Dermis blood vessel endothelial cell (primary cell): ENCODE measurements around the gene ATP11C. TPM values are rescaled to one million over a fixed set of nuclear protein-coding genes. Genes with fewer than 3 reads are reported as not detected.
"Not testable (repeated sequence)": the region's sequence is repeated elsewhere in the genome, so short reads cannot be mapped to it uniquely, and the experiment has no call there.

ENCODE experiments used
- DNase-seq: peaks from one replicate; pipeline ENCODE4 v3.0.0; 2010
- total RNA-seq: library from RNA; depleted of rRNA; stranded (reverse); fragments of >200 nt; gene quantifications from 2 replicates; pipeline ENCODE4 v1.2.3, GENCODE V29; 2014

The ATP11C gene
- 93.1 and 118 TPM in 2 replicates for total RNA-seq

- DNase-seq: peak; percentile 86
Measured at GRCh38 chrX:139932901-139933796, at the start of gene ATP11C. Gene ATP11C (minus strand): TSS chrX:139933053. CDS start chrX:139932042, 1,011 bp downstream.

GRCh38 chrX:139974471-139974870, 41.6 kb upstream of the ATP11C start:
- DNase-seq: no peak

- no peak for DNase-seq
Measured at GRCh38 chrX:139972629-139973624, 40.1 kb upstream of the ATP11C start.

GRCh38 chrX:139972113-139972512, 39.3 kb upstream of the ATP11C start:
- DNase-seq: no peak

- DNase-seq: no peak
Measured at GRCh38 chrX:139971394-139971749, 38.5 kb upstream of the ATP11C start.

- DNase-seq: no peak
Measured at GRCh38 chrX:139969286-139969685, 36.4 kb upstream of the ATP11C start.

GRCh38 chrX:139967750-139968149, 34.9 kb upstream of the ATP11C start:
- no peak for DNase-seq

GRCh38 chrX:139967300-139967699, 34.4 kb upstream of the ATP11C start:
- peak; percentile 17 for DNase-seq

GRCh38 chrX:139966159-139966558, 33.3 kb upstream of the ATP11C start:
- DNase-seq: not testable (repeated sequence)

GRCh38 chrX:139965421-139965820, 32.6 kb upstream of the ATP11C start, which contains the start of gene CXorf66:
Gene CXorf66 (minus strand): TSS chrX:139965521. CDS start chrX:139965496, 25 bp downstream.
- no peak for DNase-seq

GRCh38 chrX:139961091-139961490, 28.2 kb upstream of the ATP11C start:
- not testable (repeated sequence) for DNase-seq

- DNase-seq: no peak
Measured at GRCh38 chrX:139949703-139950102, 16.9 kb upstream of the ATP11C start.

- no peak for DNase-seq
Measured at GRCh38 chrX:139945075-139945474, 12.2 kb upstream of the ATP11C start.

GRCh38 chrX:139936259-139936658, 3.4 kb upstream of the ATP11C start:
- DNase-seq: no peak

GRCh38 chrX:139933904-139934303, 1.1 kb upstream of the ATP11C start:
- DNase-seq: no peak

GRCh38 chrX:139932073-139932900, 566 bp downstream of the ATP11C start:
- peak; percentile 53 for DNase-seq

- no peak for DNase-seq
Measured at GRCh38 chrX:139931646-139932072, 1.2 kb downstream of the ATP11C start.

GRCh38 chrX:139930916-139931645, 1.8 kb downstream of the ATP11C start:
- DNase-seq: peak; percentile 44

- no peak for DNase-seq
Measured at GRCh38 chrX:139930401-139930800, 2.5 kb downstream of the ATP11C start.

GRCh38 chrX:139929876-139930275, 3.0 kb downstream of the ATP11C start:
- DNase-seq: no peak

GRCh38 chrX:139924696-139925095, 8.2 kb downstream of the ATP11C start:
- DNase-seq: peak; percentile 86
